Loucy (cell line): ENCODE measurements around the gene GLT6D1.

Experiments used
- H2AFZ ChIP-seq: fragments of 200-600 bp; sonication (generic); 2 replicates; pipeline ENCODE4 v1.6.0; 2016; ENCODE audit warnings: antibody characterized with exemption, mild to moderate bottlenecking, low read length, moderate library complexity
- H3F3A ChIP-seq: fragments of 200-600 bp; 2 replicates; pipeline ENCODE4 v1.6.0; 2016; ENCODE audit warnings: antibody characterized with exemption, low read depth, mild to moderate bottlenecking
- H3K27me3 ChIP-seq: fragments of 200-600 bp; sonication (generic); 2 replicates; pipeline ENCODE4 v1.6.1; 2014; ENCODE audit warnings: low read length, mild to moderate bottlenecking; ENCODE audit not compliant: insufficient read depth, poor library complexity, severe bottlenecking
- H3K36me3 ChIP-seq: fragments of 200-600 bp; sonication (generic); 2 replicates; pipeline ENCODE4 v1.6.1; 2016; ENCODE audit warnings: low read length; ENCODE audit not compliant: insufficient read depth
- H3K4me1 ChIP-seq: fragments of 200-600 bp; sonication (generic); 2 replicates; pipeline ENCODE4 v1.5.1; 2014; ENCODE audit warnings: low read length, mild to moderate bottlenecking; ENCODE audit not compliant: insufficient read depth, poor library complexity, severe bottlenecking
- H3K4me2 ChIP-seq: fragments of 200-600 bp; sonication (generic); 2 replicates; pipeline ENCODE4 v1.6.0; 2014; ENCODE audit warnings: antibody characterized with exemption, low read length, low read depth, mild to moderate bottlenecking; ENCODE audit not compliant: poor library complexity, severe bottlenecking
- H3K4me3 ChIP-seq: fragments of 200-600 bp; sonication (generic); 2 replicates; pipeline ENCODE4 v1.5.1; 2014; ENCODE audit warnings: low read length, mild to moderate bottlenecking, mixed read lengths; ENCODE audit not compliant: poor library complexity, severe bottlenecking
- H3K79me2 ChIP-seq: fragments of 200-600 bp; sonication (generic); 2 replicates; pipeline ENCODE4 v1.6.1; 2014; ENCODE audit warnings: low read length; ENCODE audit not compliant: insufficient read depth
- H3K9ac ChIP-seq: fragments of 200-600 bp; sonication (generic); 2 replicates; pipeline ENCODE4 v1.6.0; 2014; ENCODE audit warnings: mild to moderate bottlenecking, low read depth, low read length, moderate library complexity; ENCODE audit not compliant: poor library complexity, severe bottlenecking
- H3K9me2 ChIP-seq: fragments of 200-600 bp; sonication (generic); replicated peaks from 2 replicates; pipeline ENCODE4 v1.6.1; 2016; ENCODE audit warnings: low read depth, low read length, mixed read lengths
- H3K9me3 ChIP-seq: fragments of 200-600 bp; sonication (generic); 2 replicates; pipeline ENCODE4 v1.6.1; 2014; ENCODE audit warnings: mild to moderate bottlenecking, antibody characterized with exemption, low read length, low read depth; ENCODE audit not compliant: insufficient read depth
- H4K20me1 ChIP-seq: fragments of 200-600 bp; sonication (generic); 2 replicates; pipeline ENCODE4 v1.6.0; 2014; ENCODE audit warnings: antibody characterized with exemption, low read length, mild to moderate bottlenecking; ENCODE audit not compliant: insufficient read depth, poor library complexity, severe bottlenecking
- CTCF ChIP-seq: fragments of 200-600 bp; sonication (generic); conservative IDR thresholded peaks from 2 replicates; pipeline ENCODE4 v1.5.1; 2014; ENCODE audit warnings: mild to moderate bottlenecking, antibody characterized with exemption, low read length
- EZH2phosphoT487 ChIP-seq: fragments of 200-600 bp; IDR thresholded peaks from 2 replicates; pipeline ENCODE4 v1.6.1; 2018; ENCODE audit warnings: antibody characterized with exemption, mild to moderate bottlenecking, moderate library complexity, borderline replicate concordance

The GLT6D1 gene

GRCh38 chr9:135579889-135580660, 59.3 kb downstream of the GLT6D1 start:
- Histone ChIP-seq H4K20me1 (no peaks in the 10 kb centered on the region), H3K9me3 (peaks cover 6% of the 10 kb centered on the region; the same call in 1 of the 2 replicates), H3K4me3 (no peak overlapping the region), H3K4me1 (no peaks in the 10 kb centered on the region), H2AFZ (no peak overlapping the region), H3F3A (no peaks in the 10 kb centered on the region), H3K9ac (no peak overlapping the region), H3K36me3 (no peaks in the 10 kb centered on the region), H3K4me2 (no peak overlapping the region), H3K79me2 (no peaks in the 10 kb centered on the region), H3K27me3 (no peaks in the 10 kb centered on the region), H3K9me2 (no peaks in the 10 kb centered on the region)
- TF ChIP-seq EZH2phosphoT487: no peak
- TF ChIP-seq CTCF: no peak

GRCh38 chr9:135579356-135579755, 60.0 kb downstream of the GLT6D1 start:
- no peaks in the 10 kb centered on the region for H3K79me2 ChIP-seq
- H3K9ac ChIP-seq: no peak overlapping the region
- H3K36me3 ChIP-seq: no peaks in the 10 kb centered on the region
- H2AFZ ChIP-seq: no peak overlapping the region
- no peaks in the 10 kb centered on the region for H3K9me2 ChIP-seq
- TF ChIP-seq CTCF (no peak), EZH2phosphoT487 (no peak)
- H3K4me3 ChIP-seq: no peak overlapping the region
- no peak overlapping the region for H3K4me2 ChIP-seq
- no peaks in the 10 kb centered on the region for H3K4me1 ChIP-seq
- no peaks in the 10 kb centered on the region for H3K27me3 ChIP-seq
- H3K9me3 ChIP-seq: peaks cover 6% of the 10 kb centered on the region; the same call in 1 of the 2 replicates
- no peaks in the 10 kb centered on the region for H4K20me1 ChIP-seq
- no peaks in the 10 kb centered on the region for H3F3A ChIP-seq

- no peak overlapping the region for H3K4me2 ChIP-seq
- no peak overlapping the region for H3K9ac ChIP-seq
- no peaks in the 10 kb centered on the region for H3K9me2 ChIP-seq
- H3K4me1 ChIP-seq: no peaks in the 10 kb centered on the region
- no peak overlapping the region for H2AFZ ChIP-seq
- no peaks in the 10 kb centered on the region for H3K79me2 ChIP-seq
- H3K36me3 ChIP-seq: no peaks in the 10 kb centered on the region
- H3K9me3 ChIP-seq: no peaks in the 10 kb centered on the region; the same call in 1 of the 2 replicates
- no peaks in the 10 kb centered on the region for H3K27me3 ChIP-seq
- no peaks in the 10 kb centered on the region for H3F3A ChIP-seq
- no peak overlapping the region for H3K4me3 ChIP-seq
- TF ChIP-seq CTCF (no peak), EZH2phosphoT487 (no peak)
- no peaks in the 10 kb centered on the region for H4K20me1 ChIP-seq
Measured at GRCh38 chr9:135577256-135577655, 62.1 kb downstream of the GLT6D1 start.
